HepG2 (cell line): ENCODE measurements around the gene SARNP. TPM values are rescaled to one million over a fixed set of nuclear protein-coding genes. Genes with fewer than 3 reads are reported as not detected.

Source experiments
- ATAC-seq: fragments of 200-7000 bp; cut with Tn5 transposase; 3 replicates; pipeline ENCODE4 v1.9.1; 2020; ENCODE audit warnings: mild to moderate bottlenecking, moderate library complexity
- BruUV-seq: library from RNA; stranded (reverse); fragments of 400-500 nt; replicated peaks from 2 replicates; lab custom pipeline; 2021; lab: Mats Ljungman, UMichigan
- CTCF ChIA-PET: fragments of 300-600 bp; formaldehyde crosslinking; extraction: SDS; loops from one replicate; lab custom pipeline; 2021; ENCODE audit warnings: low total read pairs, inconsistent platforms, low intra/inter-chr PET ratio; lab: Yijun Ruan, JAX
- POLR2A ChIA-PET: fragments of 350-600 bp; sonication (Branson Sonifier 250); formaldehyde crosslinking; loops from one replicate; lab custom pipeline; 2020; ENCODE audit warnings: antibody characterized with exemption, inconsistent platforms; lab: Yijun Ruan, JAX
- DNase-seq: peaks from one replicate; pipeline ENCODE4 v3.0.0-alpha.2; 2015; ENCODE audit warnings: low spot score
- FAIRE-seq: peaks from 3 replicates; lab custom pipeline; 2011; peaks lifted over from hg19 to GRCh38; lab: Jason Lieb, UNC
- H2AFZ ChIP-seq: one replicate; pipeline ENCODE4 v1.6.1; 2011; ENCODE audit warnings: low read length, inconsistent platforms
- H3K27ac ChIP-seq: fragments of 300-600 bp; 3 replicates; pipeline ENCODE4 v1.8.0; 2011; ENCODE audit warnings: mixed run types, mild to moderate bottlenecking, mixed read lengths, low read length, inconsistent platforms; ENCODE audit not compliant: insufficient read depth; ENCODE audit errors: extremely low read length
- H3K27me3 ChIP-seq, 2 experiments: fragments of 200-600 bp in 1 of 2; 2 replicates in 1 of 2; 3 replicates in 1 of 2; pipeline versions ENCODE4 v1.6.0 to v1.8.0; 2011; ENCODE audit warnings: low read length in 2 of 2, mild to moderate bottlenecking in 2 of 2, moderate library complexity in 2 of 2, inconsistent platforms in 1 of 2; ENCODE audit not compliant: insufficient read depth in 2 of 2, control insufficient read depth in 1 of 2
- H3K36me3 ChIP-seq, 2 experiments: fragments of 200-600 bp in 1 of 2; replicated peaks in 1 of 2; 2 replicates in 1 of 2; 3 replicates in 1 of 2; pipeline versions ENCODE4 v1.5.1 to v1.8.0; 2011; ENCODE audit warnings: low read length in 2 of 2, inconsistent platforms in 1 of 2; ENCODE audit not compliant: insufficient read depth in 2 of 2, control insufficient read depth in 1 of 2
- H3K4me1 ChIP-seq: 2 replicates; pipeline ENCODE4 v1.5.1; 2012; ENCODE audit warnings: low read length, inconsistent platforms; ENCODE audit not compliant: insufficient read depth
- H3K4me2 ChIP-seq: 2 replicates; pipeline ENCODE4 v1.6.0; 2011; ENCODE audit warnings: low read depth, low read length, inconsistent platforms
- H3K4me3 ChIP-seq, 3 experiments: fragments of 200-600 bp in 1 of 3; sonication (generic), shearing (Covaris generic) in 1 of 3; replicated peaks in 1 of 3; 2 replicates each; pipeline ENCODE4 v1.5.1; 2011 to 2016; ENCODE audit warnings: low read length in 3 of 3, inconsistent platforms in 2 of 3, low read depth in 2 of 3, mild to moderate bottlenecking in 2 of 3, control low read depth in 1 of 3, mixed read lengths in 1 of 3; ENCODE audit not compliant: insufficient read depth in 1 of 3
- H3K79me2 ChIP-seq: one replicate; pipeline ENCODE4 v1.6.1; 2011; ENCODE audit warnings: low read length, inconsistent platforms; ENCODE audit not compliant: insufficient read depth
- H3K9ac ChIP-seq: 2 replicates; pipeline ENCODE4 v1.6.0; 2011; ENCODE audit warnings: mild to moderate bottlenecking, low read depth, low read length, inconsistent platforms; ENCODE audit not compliant: insufficient read depth
- H3K9me3 ChIP-seq: 2 replicates; pipeline ENCODE4 v1.5.1; 2012; ENCODE audit warnings: mild to moderate bottlenecking, low read length
- H4K20me1 ChIP-seq: 2 replicates; pipeline ENCODE4 v1.6.0; 2011; ENCODE audit warnings: inconsistent platforms, mild to moderate bottlenecking, low read length, moderate library complexity; ENCODE audit not compliant: insufficient read depth
- GABPA ChIP-seq, 2 experiments: IDR thresholded peaks; 2 replicates each; pipeline ENCODE4 v1.6.1; 2011 to 2016; ENCODE audit warnings: low read depth in 2 of 2, low read length in 1 of 2, missing biosample characterization in 1 of 2, missing genetic modification characterization in 1 of 2
- HES4 ChIP-seq: sonication (generic); formaldehyde crosslinking; IDR thresholded peaks from 2 replicates; pipeline ENCODE4 v1.9.0; 2021; ENCODE audit warnings: mild to moderate bottlenecking, missing genetic modification reagents, borderline replicate concordance
- HIVEP1 ChIP-seq: sonication (generic); formaldehyde crosslinking; IDR thresholded peaks from 2 replicates; pipeline ENCODE4 v1.4.0; 2020; ENCODE audit warnings: mild to moderate bottlenecking, missing genetic modification reagents
- NR2F2 ChIP-seq: IDR thresholded peaks from 2 replicates; pipeline ENCODE4 v1.6.1; 2012; ENCODE audit warnings: low read depth, inconsistent platforms, borderline replicate concordance
- ZNF337 ChIP-seq: sonication (generic); formaldehyde crosslinking; IDR thresholded peaks from 2 replicates; pipeline ENCODE4 v1.5.1; 2020; ENCODE audit warnings: missing genetic modification reagents, low read depth, mild to moderate bottlenecking, borderline replicate concordance
- ZNF343 ChIP-seq: sonication (generic); formaldehyde crosslinking; IDR thresholded peaks from 2 replicates; pipeline ENCODE4 v1.4.0; 2020; ENCODE audit warnings: mild to moderate bottlenecking, missing genetic modification reagents
- ZNF878 ChIP-seq: sonication (generic); formaldehyde crosslinking; IDR thresholded peaks from 2 replicates; pipeline ENCODE4 v1.8.1; 2023; ENCODE audit warnings: mild to moderate bottlenecking, missing genetic modification reagents, moderate library complexity
- WGBS: methylation state at CpG from one replicate; pipeline ENCODE4 v1.1.6; 2017; ENCODE audit warnings: low lambda C conversion rate; 5-methylcytosine and 5-hydroxymethylcytosine counted together
- in situ Hi-C: cut with HindIII; loops from 2 replicates; pipeline ENCODE4 v1.10.0; 2017; ENCODE audit warnings: low pct_unique_long_range_greater_than_20kb; ENCODE audit not compliant: extremely low pct_ligation_motif_present
- intact Hi-C: fragments of 100-400 bp; cut with micrococcal nuclease; formaldehyde crosslinking; loops from one replicate; pipeline ENCODE4 v1.10.0; 2022; ENCODE audit not compliant: unreplicated experiment
- polyA plus RNA-seq, 8 experiments: library from polyadenylated mRNA; depleted of rRNA in 3 of 8; stranded (reverse) in 7 of 8; unstranded in 1 of 8; fragments of >200 nt; fragmentation: Illumina TruSeq in 4 of 8; extraction: Trizol in 4 of 8; gene quantifications; 2 replicates each; pipeline versions ENCODE4 v1.2.1 to v1.2.3, GENCODE V29; 2011 to 2016; ENCODE audit warnings: low read depth in 4 of 8, missing spikeins in 1 of 8, mixed read lengths in 1 of 8; ENCODE audit not compliant: insufficient read depth in 1 of 8
- total RNA-seq, 5 experiments: library from RNA; depleted of rRNA; stranded (reverse); fragments of >200 nt; fragmentation: Illumina TruSeq; extraction: Trizol; gene quantifications; 2 replicates each; pipeline ENCODE4 v1.2.3, GENCODE V29; 2016; ENCODE audit warnings: low read depth in 1 of 5
- TF ChIP-seq, protein P1 (sequence below): sonication (generic); formaldehyde crosslinking; IDR thresholded peaks from 2 replicates; pipeline ENCODE4 v1.4.0; 2020; ENCODE audit warnings: missing genetic modification reagents, mild to moderate bottlenecking, borderline replicate concordance
- TF ChIP-seq, protein P2 (sequence below): sonication (generic); formaldehyde crosslinking; IDR thresholded peaks from 2 replicates; pipeline ENCODE4 v1.8.0; 2022; ENCODE audit warnings: mild to moderate bottlenecking, missing genetic modification reagents, moderate library complexity
- TF ChIP-seq, protein P3 (sequence below): sonication (generic); formaldehyde crosslinking; IDR thresholded peaks from 2 replicates; pipeline ENCODE4 v1.8.1; 2023; ENCODE audit warnings: mild to moderate bottlenecking, inconsistent platforms, moderate library complexity, missing genetic modification reagents, borderline replicate concordance

SARNP gene
- total and polyA plus RNA-seq, 2 of the 13 experiments (the other 11 are each of a cell fraction or from before 2014, with no cell fraction given), result 59.0 to 95.4 TPM

DNA sequence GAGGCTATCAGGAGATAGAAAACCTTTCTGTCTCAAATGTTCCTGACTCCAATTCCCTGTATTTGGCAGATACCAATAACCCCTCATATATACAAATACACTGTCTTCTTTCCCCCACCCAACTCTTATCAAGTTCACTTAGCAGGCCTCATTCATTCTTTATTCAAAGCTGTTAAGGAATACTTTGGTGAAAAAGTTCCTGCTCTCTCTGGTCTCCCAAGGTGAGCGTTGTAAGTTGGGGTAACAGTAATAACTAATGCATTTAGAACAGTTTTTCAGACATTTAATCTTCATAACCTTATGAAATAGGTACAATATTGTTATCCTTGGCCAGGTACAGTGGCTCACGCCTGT, 78.5 kb downstream of the SARNP start:
- intact Hi-C loops, result loop anchor here (1.0 to 5.0 kb wide), 3 partner anchors 58 to 298 kb away; partner anchors contain the start of gene DGKA
- Histone ChIP-seq H3K79me2 (no peaks in the 10 kb centered on the region), H3K27me3 (peaks cover 0 to 7% of the 10 kb centered on the region in 2 experiments; a peak in 2 of 5 replicates), H2AFZ (no peak overlapping the region), H3K27ac (no peak overlapping the region), H4K20me1 (no peaks in the 10 kb centered on the region), H3K4me1 (peaks cover 37% of the 10 kb centered on the region), H3K9ac (no peak overlapping the region), H3K4me3 (no peak overlapping the region), H3K4me2 (peak overlapping the region; percentile 84; the same call in 1 of the 2 replicates), H3K9me3 (no peaks in the 10 kb centered on the region)
- CTCF ChIA-PET, result interaction anchor here (0.7 to 3.3 kb wide), 8 partner anchors 55 to 450 kb away, joined by 3 to 15 read pairs (median 3); partner anchors contain the start of gene SMARCC2
- DNase-seq (no peak), ATAC-seq (no peak), FAIRE-seq (no peak)
- WGBS, result 69% methylated on average over 2 of the region's 2 CpGs
- POLR2A ChIA-PET, result interaction anchor here (1.0 to 3.1 kb wide), 10 partner anchors 9 to 342 kb away, joined by 3 to 27 read pairs (median 10); partner anchors contain the start of genes CD63, DNAJC14, ORMDL2 and RDH5
- in situ Hi-C loops, result loop anchor here (5.0 kb wide), 4 partner anchors 58 to 293 kb away; no protein-coding TSS in a partner anchor
- BruUV-seq, result no TSS peak
- TF ChIP-seq NR2F2 (no peak), ZNF878 (no peak), ZNF343 (CRISPR knock-in tag) (no peak), ZNF337 (CRISPR knock-in tag) (no peak), GABPA (IDR thresholded peaks at IDR 0.05; ENCODE audit: low read depth, low read length) (no peak), GABPA (CRISPR knock-in tag; IDR thresholded peaks at IDR 0.05; ENCODE audit: low read depth) (no peak), HES4 (no peak), HIVEP1 (CRISPR knock-in tag) (no peak)
- TF ChIP-seq, protein P1, sequence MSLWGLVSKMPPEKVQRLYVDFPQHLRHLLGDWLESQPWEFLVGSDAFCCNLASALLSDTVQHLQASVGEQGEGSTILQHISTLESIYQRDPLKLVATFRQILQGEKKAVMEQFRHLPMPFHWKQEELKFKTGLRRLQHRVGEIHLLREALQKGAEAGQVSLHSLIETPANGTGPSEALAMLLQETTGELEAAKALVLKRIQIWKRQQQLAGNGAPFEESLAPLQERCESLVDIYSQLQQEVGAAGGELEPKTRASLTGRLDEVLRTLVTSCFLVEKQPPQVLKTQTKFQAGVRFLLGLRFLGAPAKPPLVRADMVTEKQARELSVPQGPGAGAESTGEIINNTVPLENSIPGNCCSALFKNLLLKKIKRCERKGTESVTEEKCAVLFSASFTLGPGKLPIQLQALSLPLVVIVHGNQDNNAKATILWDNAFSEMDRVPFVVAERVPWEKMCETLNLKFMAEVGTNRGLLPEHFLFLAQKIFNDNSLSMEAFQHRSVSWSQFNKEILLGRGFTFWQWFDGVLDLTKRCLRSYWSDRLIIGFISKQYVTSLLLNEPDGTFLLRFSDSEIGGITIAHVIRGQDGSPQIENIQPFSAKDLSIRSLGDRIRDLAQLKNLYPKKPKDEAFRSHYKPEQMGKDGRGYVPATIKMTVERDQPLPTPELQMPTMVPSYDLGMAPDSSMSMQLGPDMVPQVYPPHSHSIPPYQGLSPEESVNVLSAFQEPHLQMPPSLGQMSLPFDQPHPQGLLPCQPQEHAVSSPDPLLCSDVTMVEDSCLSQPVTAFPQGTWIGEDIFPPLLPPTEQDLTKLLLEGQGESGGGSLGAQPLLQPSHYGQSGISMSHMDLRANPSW, result no peak
- TF ChIP-seq, protein P2, sequence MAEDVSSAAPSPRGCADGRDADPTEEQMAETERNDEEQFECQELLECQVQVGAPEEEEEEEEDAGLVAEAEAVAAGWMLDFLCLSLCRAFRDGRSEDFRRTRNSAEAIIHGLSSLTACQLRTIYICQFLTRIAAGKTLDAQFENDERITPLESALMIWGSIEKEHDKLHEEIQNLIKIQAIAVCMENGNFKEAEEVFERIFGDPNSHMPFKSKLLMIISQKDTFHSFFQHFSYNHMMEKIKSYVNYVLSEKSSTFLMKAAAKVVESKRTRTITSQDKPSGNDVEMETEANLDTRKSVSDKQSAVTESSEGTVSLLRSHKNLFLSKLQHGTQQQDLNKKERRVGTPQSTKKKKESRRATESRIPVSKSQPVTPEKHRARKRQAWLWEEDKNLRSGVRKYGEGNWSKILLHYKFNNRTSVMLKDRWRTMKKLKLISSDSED (CRISPR knock-in tag), result no peak
- TF ChIP-seq, protein P3, sequence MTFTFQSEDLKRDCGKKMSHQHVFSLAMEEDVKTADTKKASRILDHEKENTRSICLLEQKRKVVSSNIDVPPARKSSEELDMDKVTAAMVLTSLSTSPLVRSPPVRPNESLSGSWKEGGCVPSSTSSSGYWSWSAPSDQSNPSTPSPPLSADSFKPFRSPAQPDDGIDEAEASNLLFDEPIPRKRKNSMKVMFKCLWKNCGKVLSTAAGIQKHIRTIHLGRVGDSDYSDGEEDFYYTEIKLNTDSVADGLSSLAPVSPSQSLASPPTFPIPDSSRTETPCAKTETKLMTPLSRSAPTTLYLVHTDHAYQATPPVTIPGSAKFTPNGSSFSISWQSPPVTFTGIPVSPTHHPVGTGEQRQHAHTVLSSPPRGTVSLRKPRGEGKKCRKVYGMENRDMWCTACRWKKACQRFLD (CRISPR knock-in tag), result no peak
- TF ChIP-seq, all 625 proteins: peak for 0
- H3K36me3 ChIP-seq, result no peaks in the 10 kb centered on the region
